H1 (cell line): ENCODE data around the gene MYRIP. TPM values are rescaled to one million over a fixed set of nuclear protein-coding genes. Genes with fewer than 3 reads are reported as not detected.

ENCODE experiments used
- CTCF ChIA-PET: fragments of 300-600 bp; sonication (Branson Sonifier 250); formaldehyde crosslinking; loops from one replicate; lab custom pipeline; 2021; ENCODE audit not compliant: partially characterized antibody; lab: Charles Lee
- POLR2A ChIA-PET: fragments of 300-600 bp; sonication (Branson Sonifier 250); formaldehyde crosslinking; loops from one replicate; lab custom pipeline; 2021; ENCODE audit warnings: inconsistent platforms; ENCODE audit not compliant: partially characterized antibody; lab: Charles Lee
- DNase-seq, 2 experiments: peaks; one replicate each; pipeline versions ENCODE4 v3.0.0 to v3.0.0-alpha.2; 2010 to 2022; ENCODE audit warnings: low spot score in 2 of 2, low read depth in 1 of 2, mixed read lengths in 1 of 2
- FAIRE-seq: peaks from 2 replicates; lab custom pipeline; 2011; peaks lifted over from hg19 to GRCh38; lab: Jason Lieb, UNC
- H2AFZ ChIP-seq: 2 replicates; pipeline ENCODE4 v1.8.1; 2012; ENCODE audit warnings: low read length, inconsistent platforms
- H2AK5ac ChIP-seq: 2 replicates; pipeline ENCODE4 v1.6.1; 2013; ENCODE audit warnings: low read depth, low read length
- H2BK120ac ChIP-seq: replicated peaks from 2 replicates; pipeline ENCODE3; 2013; ENCODE audit warnings: low read depth, low read length, inconsistent platforms
- H2BK12ac ChIP-seq: 2 replicates; pipeline ENCODE4 v1.6.1; 2013; ENCODE audit warnings: low read depth, low read length
- H2BK15ac ChIP-seq: 2 replicates; pipeline ENCODE4 v1.6.1; 2013; ENCODE audit warnings: low read length
- H2BK20ac ChIP-seq: 2 replicates; pipeline ENCODE4 v1.6.1; 2013; ENCODE audit warnings: low read length
- H2BK5ac ChIP-seq: 2 replicates; pipeline ENCODE4 v1.6.1; 2013; ENCODE audit warnings: low read depth, low read length
- H3K14ac ChIP-seq: 2 replicates; pipeline ENCODE4 v1.6.1; 2013; ENCODE audit warnings: inconsistent platforms; ENCODE audit not compliant: insufficient read length
- H3K18ac ChIP-seq: 2 replicates; pipeline ENCODE4 v1.6.1; 2013; ENCODE audit warnings: low read length; ENCODE audit errors: extremely low read depth
- H3K23ac ChIP-seq: 2 replicates; pipeline ENCODE4 v1.6.1; 2013; ENCODE audit warnings: inconsistent platforms; ENCODE audit not compliant: insufficient read length
- H3K23me2 ChIP-seq: 2 replicates; pipeline ENCODE4 v1.6.1; 2013; ENCODE audit warnings: low read depth, low read length
- H3K27ac ChIP-seq: 2 replicates; pipeline ENCODE4 v1.6.1; 2011; ENCODE audit warnings: low read depth, low read length, inconsistent platforms
- H3K27me3 ChIP-seq, 4 experiments: replicated peaks in 1 of 4; 1 replicate in 1 of 4; 2 replicates in 3 of 4; pipeline versions ENCODE4 v1.6.1 to v1.8.1; 2011 to 2013; ENCODE audit warnings: low read length in 3 of 4, mild to moderate bottlenecking in 3 of 4, inconsistent platforms in 2 of 4, mixed read lengths in 2 of 4, moderate library complexity in 1 of 4; ENCODE audit not compliant: control insufficient read depth in 3 of 4, insufficient read depth in 3 of 4; ENCODE audit errors: extremely low read depth in 1 of 4
- H3K36me3 ChIP-seq, 4 experiments: 2 replicates each; pipeline versions ENCODE4 v1.6.1 to v1.8.1; 2011 to 2013; ENCODE audit warnings: mild to moderate bottlenecking in 4 of 4, low read length in 3 of 4, moderate library complexity in 2 of 4, control low read depth in 1 of 4, inconsistent platforms in 1 of 4; ENCODE audit not compliant: insufficient read depth in 4 of 4, control insufficient read depth in 2 of 4
- H3K4ac ChIP-seq: replicated peaks from 2 replicates; pipeline ENCODE3; 2013; ENCODE audit warnings: low read length, low read depth, mixed read lengths, inconsistent platforms; ENCODE audit not compliant: insufficient read length
- H3K4me1 ChIP-seq, 4 experiments: replicated peaks in 1 of 4; 1 replicate in 1 of 4; 2 replicates in 3 of 4; pipeline versions ENCODE4 v1.6.1 to v1.8.1; 2011 to 2013; ENCODE audit warnings: low read length in 3 of 4, inconsistent platforms in 2 of 4, mixed read lengths in 1 of 4; ENCODE audit not compliant: insufficient read depth in 4 of 4, control insufficient read depth in 3 of 4
- H3K4me2 ChIP-seq, 2 experiments: 2 replicates each; pipeline versions ENCODE4 v1.6.1 to v1.8.1; 2011 to 2013; ENCODE audit warnings: low read depth in 2 of 2, low read length in 2 of 2, control low read depth in 1 of 2, inconsistent platforms in 1 of 2, mild to moderate bottlenecking in 1 of 2; ENCODE audit not compliant: insufficient read depth in 1 of 2
- H3K4me3 ChIP-seq, 4 experiments: fragments of 200-600, 300-600 bp in 1 of 4; sonication (generic), shearing (Covaris generic), sonication (Bioruptor Twin) in 1 of 4; 2 replicates each; pipeline versions ENCODE4 v1.5.1 to v1.8.1; 2011 to 2016; ENCODE audit warnings: low read length in 4 of 4, low read depth in 3 of 4, control low read depth in 2 of 4, inconsistent platforms in 2 of 4, mild to moderate bottlenecking in 2 of 4, mixed read lengths in 1 of 4, moderate library complexity in 1 of 4; ENCODE audit not compliant: insufficient read depth in 2 of 4; ENCODE audit errors: extremely low read depth in 1 of 4
- H3K56ac ChIP-seq: replicated peaks from 2 replicates; pipeline ENCODE3; 2013; ENCODE audit warnings: low read depth, mild to moderate bottlenecking, mixed read lengths, low read length, inconsistent platforms; ENCODE audit not compliant: insufficient read length
- H3K79me1 ChIP-seq: 2 replicates; pipeline ENCODE4 v1.6.1; 2013; ENCODE audit warnings: low read depth, low read length, control low read depth
- H3K79me2 ChIP-seq, 2 experiments: 2 replicates each; pipeline versions ENCODE4 v1.6.1 to v1.8.1; 2012 to 2013; ENCODE audit warnings: low read length in 2 of 2, mild to moderate bottlenecking in 2 of 2, inconsistent platforms in 1 of 2; ENCODE audit not compliant: insufficient read depth in 2 of 2, control insufficient read depth in 1 of 2
- H3K9ac ChIP-seq, 4 experiments: replicated peaks in 1 of 4; 1 replicate in 1 of 4; 2 replicates in 3 of 4; pipeline versions ENCODE4 v1.6.1 to v1.8.1; 2011 to 2013; ENCODE audit warnings: low read depth in 3 of 4, low read length in 3 of 4, control low read depth in 2 of 4, mild to moderate bottlenecking in 2 of 4, moderate library complexity in 2 of 4, inconsistent platforms in 1 of 4; ENCODE audit errors: extremely low read depth in 1 of 4
- H3K9me3 ChIP-seq, 2 experiments: 2 replicates each; pipeline versions ENCODE4 v1.6.1 to v1.8.1; 2012 to 2013; ENCODE audit warnings: mild to moderate bottlenecking in 2 of 2, moderate library complexity in 2 of 2, control low read depth in 1 of 2, inconsistent platforms in 1 of 2, low read depth in 1 of 2, low read length in 1 of 2, mixed read lengths in 1 of 2; ENCODE audit not compliant: insufficient read depth in 2 of 2
- H4K20me1 ChIP-seq, 2 experiments: replicated peaks in 1 of 2; 2 replicates each; pipeline versions ENCODE3 to v1.8.1; 2011 to 2013; ENCODE audit warnings: inconsistent platforms in 2 of 2, low read length in 2 of 2, mild to moderate bottlenecking in 1 of 2; ENCODE audit not compliant: insufficient read depth in 2 of 2, control insufficient read depth in 1 of 2
- H4K5ac ChIP-seq: 2 replicates; pipeline ENCODE4 v1.6.1; 2013; ENCODE audit warnings: low read length, low read depth, mixed read lengths, inconsistent platforms; ENCODE audit not compliant: insufficient read length
- H4K8ac ChIP-seq: 2 replicates; pipeline ENCODE4 v1.8.0; 2013; ENCODE audit warnings: mild to moderate bottlenecking, moderate library complexity, low read length, inconsistent platforms; ENCODE audit not compliant: insufficient read depth; ENCODE audit errors: extremely low read depth
- H4K91ac ChIP-seq: replicated peaks from 2 replicates; pipeline ENCODE3; 2013; ENCODE audit warnings: low read length, mixed read lengths, inconsistent platforms; ENCODE audit not compliant: insufficient read length
- BRCA1 ChIP-seq: IDR thresholded peaks from 2 replicates; pipeline ENCODE4 v1.6.1; 2012; ENCODE audit warnings: low read depth, low read length, improper control_type of control experiment
- CHD1 ChIP-seq: IDR thresholded peaks from 2 replicates; pipeline ENCODE4 v1.6.1; 2012; ENCODE audit warnings: low read depth, low read length, improper control_type of control experiment
- CTBP2 ChIP-seq: IDR thresholded peaks from 2 replicates; pipeline ENCODE4 v1.7.0; 2011; ENCODE audit warnings: borderline replicate concordance, mild to moderate bottlenecking, moderate library complexity, mixed read lengths, low read length; ENCODE audit not compliant: insufficient read depth, insufficient read length
- CTCF ChIP-seq, 3 experiments: IDR thresholded peaks; 1 replicate in 2 of 3; 2 replicates in 1 of 3; pipeline versions ENCODE4 v1.5.1 to v1.6.1; 2011; ENCODE audit warnings: low read length in 3 of 3, mild to moderate bottlenecking in 3 of 3, inconsistent platforms in 2 of 3, low read depth in 1 of 3, moderate library complexity in 1 of 3; ENCODE audit not compliant: insufficient read depth in 1 of 3; ENCODE audit errors: control extremely low read depth in 1 of 3
- E2F6 ChIP-seq: IDR thresholded peaks from 2 replicates; pipeline ENCODE4 v1.6.1; 2012; ENCODE audit warnings: inconsistent platforms
- HDAC2 ChIP-seq, 2 experiments: fragments of 300-600 bp in 1 of 2; sonication (generic) in 1 of 2; IDR thresholded peaks; 2 replicates each; pipeline ENCODE4 v1.6.1; 2011 to 2012; ENCODE audit warnings: low read depth in 2 of 2, low read length in 2 of 2, mild to moderate bottlenecking in 2 of 2, moderate library complexity in 2 of 2, borderline replicate concordance in 1 of 2, inconsistent platforms in 1 of 2
- SAP30 ChIP-seq: fragments of 300-600 bp; sonication (generic); IDR thresholded peaks from 2 replicates; pipeline ENCODE4 v1.7.1; 2012; ENCODE audit warnings: low read length, moderate library complexity, mild to moderate bottlenecking, inconsistent platforms; ENCODE audit not compliant: insufficient read depth, insufficient replicate concordance
- SIN3A ChIP-seq, 2 experiments: IDR thresholded peaks in 1 of 2; conservative IDR thresholded peaks in 1 of 2; 2 replicates each; pipeline ENCODE4 v1.6.1; 2011 to 2012; ENCODE audit warnings: low read length in 2 of 2, improper control_type of control experiment in 1 of 2, low read depth in 1 of 2, mild to moderate bottlenecking in 1 of 2
- TAF7 ChIP-seq: optimal IDR thresholded peaks from 2 replicates; pipeline ENCODE3; 2011; ENCODE audit warnings: low read depth, mild to moderate bottlenecking, inconsistent platforms, low read length, moderate library complexity, borderline replicate concordance
- YY1 ChIP-seq: IDR thresholded peaks from 2 replicates; pipeline ENCODE4 v1.6.1; 2011; ENCODE audit warnings: low read depth, mild to moderate bottlenecking, low read length
- WGBS, 2 experiments: shearing (Covaris generic) in 1 of 2; methylation state at CpG; one replicate each; pipeline versions ENCODE4 v1.1.6 to v1.1.7; 2013 to 2015; ENCODE audit warnings: low lambda C conversion rate in 2 of 2, mixed read lengths in 2 of 2, inconsistent platforms in 1 of 2, low coverage in 1 of 2, missing lambda C conversion rate in 1 of 2; ENCODE audit not compliant: insufficient replicate concordance in 2 of 2, insufficient coverage in 1 of 2, insufficient read length in 1 of 2; ENCODE audit errors: extremely low coverage in 1 of 2, missing lambda C conversion rate in 1 of 2; 5-methylcytosine and 5-hydroxymethylcytosine counted together
- polyA plus RNA-seq, 7 experiments: library from polyadenylated mRNA; depleted of rRNA in 3 of 7; stranded (reverse) in 5 of 7; unstranded in 2 of 7; fragments of >200 nt in 5 of 7; fragments of 200-250 nt in 2 of 7; gene quantifications; 1 replicate in 5 of 7; 2 replicates in 1 of 7; 4 replicates in 1 of 7; pipeline versions ENCODE4 v1.2.1 to v1.2.3, GENCODE V29; 2011 to 2013; ENCODE audit warnings: missing spikeins in 2 of 7, mixed read lengths in 2 of 7
- total RNA-seq: library from RNA; stranded (reverse); fragmentation: NEBNext Ultra II Directional; extraction: Animal tissue kit (Norgen Biotek cat#: 25700); gene quantifications from 2 replicates; pipeline ENCODE4 v1.2.1, GENCODE V29; 2021

Gene MYRIP
- total and polyA plus RNA-seq, 2 of the 8 experiments (the other 6 are each of a cell fraction or from before 2014, with no cell fraction given): 0.54 to 4.3 TPM

GRCh38 chr3:40226636-40227035, 417.2 kb downstream of the MYRIP start:
- no peaks in the 10 kb centered on the region for H3K23me2 ChIP-seq
- H3K14ac ChIP-seq: no peak overlapping the region
- no peaks in the 10 kb centered on the region for H3K27me3 ChIP-seq
- H3K4me2 ChIP-seq: no peak overlapping the region
- H3K9me3 ChIP-seq: no peaks in the 10 kb centered on the region
- H4K8ac ChIP-seq: no peak overlapping the region
- H3K27ac ChIP-seq: no peak overlapping the region
- no peak overlapping the region for H3K4me3 ChIP-seq
- no peak overlapping the region for H2BK12ac ChIP-seq
- H3K79me2 ChIP-seq: no peaks in the 10 kb centered on the region
- no peak for DNase-seq
- no peak overlapping the region for H3K23ac ChIP-seq
- no peak overlapping the region for H3K9ac ChIP-seq
- H3K79me1 ChIP-seq: no peaks in the 10 kb centered on the region
- no peak overlapping the region for H3K56ac ChIP-seq
- no peak for FAIRE-seq
- H2BK5ac ChIP-seq: no peak overlapping the region
- H3K36me3 ChIP-seq: no peaks in the 10 kb centered on the region
- H2AK5ac ChIP-seq: no peak overlapping the region
- no peak overlapping the region for H3K18ac ChIP-seq
- ChIA-PET POLR2A (no interaction called here), CTCF (interaction anchor here (1.3 kb wide), 1 partner anchor 14 kb away, joined by 3 read pairs; no protein-coding TSS in a partner anchor)
- H2AFZ ChIP-seq: no peak overlapping the region
- no peak overlapping the region for H3K4ac ChIP-seq
- no peak overlapping the region for H2BK20ac ChIP-seq
- 89% methylated on average over 5 of the region's 5 CpGs; no CpG with 5 or more reads in 1 of the 2 experiments for WGBS, 2 experiments
- no peak overlapping the region for H2BK15ac ChIP-seq
- peaks cover 0 to 3% (median 0%) of the 10 kb centered on the region in 4 experiments; a peak in 1 of 7 replicates for H3K4me1 ChIP-seq
- H2BK120ac ChIP-seq: no peak overlapping the region
- no peaks in the 10 kb centered on the region for H4K20me1 ChIP-seq
- no peak overlapping the region for H4K91ac ChIP-seq
- no peak overlapping the region for H4K5ac ChIP-seq
- TF ChIP-seq E2F6 (no peak), YY1 (no peak), HDAC2 (IDR thresholded peaks at IDR 0.05; ENCODE audit: borderline replicate concordance in 1 of 2, low read depth in 2 of 2, low read length in 2 of 2) (no peak), SAP30 (no peak), SIN3A (conservative IDR thresholded peaks at IDR 0.05 in 1 of 2, IDR thresholded peaks at IDR 0.05 in 1 of 2; ENCODE audit: low read depth in 1 of 2, low read length in 2 of 2) (no peak), CTCF (IDR thresholded peaks at IDR 0.05; ENCODE audit: control extremely low read depth in 1 of 3, insufficient read depth in 1 of 3, low read depth in 1 of 3, low read length in 3 of 3) (no peak), TAF7 (no peak), CTBP2 (no peak), CHD1 (no peak), BRCA1 (no peak)
